Upper lobe of left lung (tissue), 6 donors: ENCODE measurements around the gene OR10A4. TPM values are rescaled to one million over a fixed set of nuclear protein-coding genes. Genes with fewer than 3 reads are reported as not detected.
"Not testable (repeated sequence)": the region's sequence is repeated elsewhere in the genome, so short reads cannot be mapped to it uniquely, and the experiment has no call there.

Source experiments
- ATAC-seq, 2 donors: fragments of 200-7000 bp; cut with Tn5 transposase; one replicate each; pipeline ENCODE4 v1.9.1; 2022; ENCODE audit warnings: mild to moderate bottlenecking in 2 of 2, moderate library complexity in 2 of 2; ENCODE audit not compliant: low FRiP score in 2 of 2
- DNase-seq, 2 donors: peaks; one replicate each; pipeline ENCODE4 v3.0.0-alpha.2; 2019 to 2020
- H3K27ac ChIP-seq, 4 donors: fragments of 200-600 bp; sonication (generic); one replicate each; pipeline ENCODE4 v1.5.1; 2016 to 2019
- H3K27me3 ChIP-seq, 4 donors: fragments of 200-600 bp; sonication (generic); one replicate each; pipeline ENCODE4 v1.5.1; 2017 to 2019
- H3K36me3 ChIP-seq, 4 donors: fragments of 200-600 bp; sonication (generic); one replicate each; pipeline ENCODE4 v1.5.1; 2016 to 2019
- H3K4me1 ChIP-seq, 4 donors: fragments of 200-600 bp; sonication (generic); one replicate each; pipeline ENCODE4 v1.5.1; 2018 to 2019
- H3K4me3 ChIP-seq, 4 donors: fragments of 200-600 bp; sonication (generic); one replicate each; pipeline ENCODE4 v1.5.1; 2017 to 2019; ENCODE audit warnings: mild to moderate bottlenecking in 2 of 4, moderate library complexity in 1 of 4
- H3K9me3 ChIP-seq, 4 donors: fragments of 200-600 bp; sonication (generic); one replicate each; pipeline ENCODE4 v1.5.1; 2018 to 2019
- EP300 ChIP-seq, 4 donors: sonication (generic); formaldehyde crosslinking; IDR thresholded peaks; one replicate each; pipeline ENCODE4 v1.5.1; 2017; ENCODE audit warnings: antibody characterized with exemption in 4 of 4, control low read depth in 2 of 4
- POLR2A ChIP-seq, 4 donors: fragments of 450-650 bp; IDR thresholded peaks; one replicate each; pipeline ENCODE4 v1.5.1; 2016 to 2017; ENCODE audit warnings: antibody characterized with exemption in 4 of 4, mild to moderate bottlenecking in 2 of 4
- POLR2AphosphoS5 ChIP-seq, 2 donors: sonication (generic); formaldehyde crosslinking; IDR thresholded peaks; one replicate each; pipeline ENCODE4 v1.5.1; 2017; ENCODE audit warnings: antibody characterized with exemption in 2 of 2
- WGBS, 2 donors: methylation state at CpG; one replicate each; pipeline ENCODE4 v1.1.5; 2017 to 2018; 5-methylcytosine and 5-hydroxymethylcytosine counted together
- total RNA-seq, 6 donors: library from RNA; depleted of rRNA in 4 of 6; stranded (reverse); fragments of >200 nt in 4 of 6; gene quantifications; one replicate each; pipeline versions ENCODE4 v1.1.0 to v1.2.1, GENCODE V29; 2016 to 2021
- TF ChIP-seq, protein P1 (sequence below), 6 experiments: fragments of 450-650 bp in 4 of 6; fragments of 200-600 bp in 2 of 6; sonication (generic) in 2 of 6; IDR thresholded peaks; one replicate each; pipeline ENCODE4 v1.5.1; 2016 to 2019; ENCODE audit warnings: antibody characterized with exemption in 6 of 6
- donor health status: DM: no; HTN: no; CAD: no; lungs with moderate emphysema.
- donor health status: DM: no; HTN: yes; CAD: no; lungs with severe emphysema.

Gene OR10A4
- total RNA-seq, 6 donors from 2014 or later, result not detected

DNA sequence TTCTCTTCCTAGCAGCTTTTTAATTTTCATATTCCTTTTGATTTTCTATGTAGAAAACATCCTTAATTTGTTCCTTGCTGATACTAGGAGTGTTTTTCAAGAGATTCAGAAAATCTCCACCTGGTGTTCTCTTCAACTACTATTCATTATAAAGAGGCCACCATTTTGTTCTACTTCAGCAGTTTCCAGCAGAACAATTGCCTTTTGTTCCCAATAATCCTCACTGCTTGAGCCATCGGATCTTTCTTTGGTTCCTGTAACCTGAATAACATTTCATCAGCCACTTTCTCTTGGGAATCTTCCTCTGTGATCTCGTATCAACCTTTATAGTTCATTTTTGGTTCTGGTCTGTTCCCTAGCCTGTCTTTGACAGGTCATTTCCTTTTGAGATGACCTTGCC is 32.8 kb upstream of the OR10A4 start:
- no peak for DNase-seq
- TF ChIP-seq EP300 (IDR thresholded peaks at IDR 0.05) (no peak), POLR2AphosphoS5 (IDR thresholded peaks at IDR 0.05) (no peak), POLR2A (IDR thresholded peaks at IDR 0.05) (no peak)
- TF ChIP-seq, protein P1, sequence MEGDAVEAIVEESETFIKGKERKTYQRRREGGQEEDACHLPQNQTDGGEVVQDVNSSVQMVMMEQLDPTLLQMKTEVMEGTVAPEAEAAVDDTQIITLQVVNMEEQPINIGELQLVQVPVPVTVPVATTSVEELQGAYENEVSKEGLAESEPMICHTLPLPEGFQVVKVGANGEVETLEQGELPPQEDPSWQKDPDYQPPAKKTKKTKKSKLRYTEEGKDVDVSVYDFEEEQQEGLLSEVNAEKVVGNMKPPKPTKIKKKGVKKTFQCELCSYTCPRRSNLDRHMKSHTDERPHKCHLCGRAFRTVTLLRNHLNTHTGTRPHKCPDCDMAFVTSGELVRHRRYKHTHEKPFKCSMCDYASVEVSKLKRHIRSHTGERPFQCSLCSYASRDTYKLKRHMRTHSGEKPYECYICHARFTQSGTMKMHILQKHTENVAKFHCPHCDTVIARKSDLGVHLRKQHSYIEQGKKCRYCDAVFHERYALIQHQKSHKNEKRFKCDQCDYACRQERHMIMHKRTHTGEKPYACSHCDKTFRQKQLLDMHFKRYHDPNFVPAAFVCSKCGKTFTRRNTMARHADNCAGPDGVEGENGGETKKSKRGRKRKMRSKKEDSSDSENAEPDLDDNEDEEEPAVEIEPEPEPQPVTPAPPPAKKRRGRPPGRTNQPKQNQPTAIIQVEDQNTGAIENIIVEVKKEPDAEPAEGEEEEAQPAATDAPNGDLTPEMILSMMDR (IDR thresholded peaks at IDR 0.05), result no peak
- H3K9me3 ChIP-seq, result no peaks in the 10 kb centered on the region
- no peaks in the 10 kb centered on the region for H3K36me3 ChIP-seq
- H3K4me3 ChIP-seq, result no peak overlapping the region
- ATAC-seq, result no peak
- no peaks in the 10 kb centered on the region for H3K4me1 ChIP-seq
- H3K27me3 ChIP-seq, result no peaks in the 10 kb centered on the region
- no peak overlapping the region for H3K27ac ChIP-seq
- 53 to 58% methylated on average over 2 of the region's 2 CpGs for whole genome bisulfite sequencing, 2 donors

DNA sequence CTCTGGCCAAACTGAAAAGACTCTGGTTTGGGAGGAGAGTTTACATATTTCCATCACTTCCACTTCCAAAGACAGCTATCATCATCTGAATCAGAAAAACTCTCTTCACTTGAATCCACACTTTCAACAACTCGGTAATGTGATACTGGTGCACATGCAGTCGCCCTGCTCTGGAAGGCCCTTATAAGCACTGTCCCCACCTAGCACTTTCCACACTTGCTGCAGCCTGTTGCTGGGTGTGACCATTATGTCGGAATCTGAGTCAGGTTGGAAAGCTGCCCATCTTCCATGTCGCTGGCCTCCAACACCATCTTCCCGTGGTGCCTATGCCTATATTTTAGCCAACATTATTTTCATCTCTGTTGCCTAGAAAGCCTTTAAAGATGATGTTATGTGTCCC is 32.1 kb upstream of the OR10A4 start:
- ATAC-seq, result no peak
- TF ChIP-seq POLR2A (IDR thresholded peaks at IDR 0.05), result no peak
- TF ChIP-seq, protein P1 (IDR thresholded peaks at IDR 0.05), result no peak
- no peak for TF ChIP-seq EP300 (IDR thresholded peaks at IDR 0.05)
- no peak for TF ChIP-seq POLR2AphosphoS5 (IDR thresholded peaks at IDR 0.05)
- no peaks in the 10 kb centered on the region for H3K9me3 ChIP-seq
- H3K4me1 ChIP-seq, result no peaks in the 10 kb centered on the region
- H3K27ac ChIP-seq, result no peak overlapping the region
- no peaks in the 10 kb centered on the region for H3K27me3 ChIP-seq
- H3K36me3 ChIP-seq, result no peaks in the 10 kb centered on the region
- no peak overlapping the region for H3K4me3 ChIP-seq
- no peak for DNase-seq
- 89 to 92% methylated on average over 5 of the region's 5 CpGs for WGBS, 2 donors

DNA sequence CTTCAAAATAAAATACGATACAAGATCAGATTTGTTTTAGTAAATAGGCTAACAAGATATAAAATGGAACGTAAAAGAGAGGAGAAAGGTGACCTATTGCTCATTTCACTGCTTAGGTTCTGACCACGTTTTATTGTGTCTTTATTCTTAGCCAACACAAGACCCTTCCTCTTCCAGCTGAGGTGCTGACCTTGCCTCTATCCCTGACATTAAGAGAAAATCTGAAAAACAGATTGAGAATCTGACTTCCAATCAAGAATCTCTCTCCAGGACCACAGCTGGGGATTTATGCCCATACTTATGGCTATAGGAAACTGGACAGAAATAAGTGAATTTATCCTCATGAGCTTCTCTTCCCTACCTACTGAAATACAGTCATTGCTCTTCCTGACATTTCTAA is 31.0 kb upstream of the OR10A4 start, which contains the start of gene OR10A5:
Gene OR10A5, plus strand, starts transcription at position 301 of the 400 bp plus-strand sequence. Its CDS starts 0 bp downstream, at position 301.
- Histone ChIP-seq H3K9me3 (no peaks in the 10 kb centered on the region), H3K4me1 (no peaks in the 10 kb centered on the region), H3K27me3 (no peaks in the 10 kb centered on the region), H3K4me3 (no peak within 1 kb of the TSS), H3K27ac (no peak within 1 kb of the TSS), H3K36me3 (no peaks in the 10 kb centered on the region)
- no peak for ATAC-seq
- DNase-seq, result no peak
- TF ChIP-seq, protein P1 (IDR thresholded peaks at IDR 0.05), result no peak
- TF ChIP-seq POLR2A (IDR thresholded peaks at IDR 0.05), result no peak
- no peak for TF ChIP-seq EP300 (IDR thresholded peaks at IDR 0.05)
- TF ChIP-seq POLR2AphosphoS5 (IDR thresholded peaks at IDR 0.05), result no peak
- WGBS, 2 donors, result 76 to 85% methylated on average over 3 of the region's 3 CpGs

DNA sequence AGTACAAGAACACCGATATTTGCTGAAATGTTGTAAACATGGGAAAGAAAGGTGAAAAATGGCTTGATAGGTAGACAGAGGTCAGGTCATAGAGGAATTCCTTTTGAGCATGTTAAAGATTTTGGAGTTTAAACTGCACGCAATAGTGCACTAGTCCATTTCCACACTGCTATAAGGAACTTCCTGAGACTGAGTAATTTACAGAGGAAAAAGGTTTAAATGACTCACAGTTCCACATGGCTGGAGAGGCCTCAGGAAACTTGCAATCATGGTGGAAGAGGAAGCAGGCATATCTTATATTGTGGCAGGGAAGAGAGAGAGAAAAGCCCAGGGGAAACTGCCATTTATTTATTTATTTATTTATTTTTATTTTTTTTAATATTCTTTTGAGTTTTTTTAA is 25.9 kb upstream of the OR10A4 start:
- Histone ChIP-seq H3K4me1 (no peaks in the 10 kb centered on the region), H3K9me3 (peaks cover 0 to 3% (median 0%) of the 10 kb centered on the region in 4 donors), H3K27ac (no peak overlapping the region), H3K4me3 (no peak overlapping the region), H3K27me3 (no peaks in the 10 kb centered on the region), H3K36me3 (no peaks in the 10 kb centered on the region)
- WGBS, 2 donors, result 81 to 83% methylated on average over 2 of the region's 2 CpGs
- TF ChIP-seq EP300 (IDR thresholded peaks at IDR 0.05), result no peak
- TF ChIP-seq POLR2A (IDR thresholded peaks at IDR 0.05), result no peak
- TF ChIP-seq, protein P1 (IDR thresholded peaks at IDR 0.05), result no peak
- TF ChIP-seq POLR2AphosphoS5 (IDR thresholded peaks at IDR 0.05), result no peak
- no peak for DNase-seq
- ATAC-seq, result no peak

DNA sequence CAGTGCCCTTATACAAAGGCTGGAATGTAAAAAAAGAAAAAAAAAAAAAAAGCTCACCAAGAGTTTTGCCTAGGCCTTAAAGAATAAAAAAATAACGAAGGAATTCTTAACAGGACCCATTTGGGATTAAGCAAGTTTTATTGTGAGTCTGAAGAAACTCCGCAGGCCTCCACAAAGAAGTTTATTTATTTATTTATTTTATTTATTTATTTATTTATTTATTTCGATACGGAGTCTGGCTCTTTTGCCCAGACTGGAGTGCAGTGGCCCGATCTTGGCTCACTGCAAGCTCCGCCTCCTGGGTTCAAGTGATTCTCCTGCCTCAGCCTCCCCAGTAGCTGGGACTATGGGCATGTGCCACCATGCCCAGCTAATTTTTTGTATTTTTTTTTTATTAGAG is 21.6 kb upstream of the OR10A4 start:
- not testable (repeated sequence) for H3K36me3 ChIP-seq, H3K4me1 ChIP-seq, DNase-seq, H3K9me3 ChIP-seq, H3K4me3 ChIP-seq, ATAC-seq, H3K27me3 ChIP-seq, H3K27ac ChIP-seq
- 94 to 97% methylated on average over 6 of the region's 6 CpGs for WGBS, 2 donors
